Right lobe of liver (tissue), 6 donors: ENCODE data around the gene SIM2. TPM values are rescaled to one million over a fixed set of nuclear protein-coding genes. Genes with fewer than 3 reads are reported as not detected.

Source experiments
- ATAC-seq, 4 donors: fragments of 200-7000 bp; cut with Tn5 transposase; one replicate each; pipeline ENCODE4 v1.9.1; 2020; ENCODE audit warnings: mild to moderate bottlenecking in 4 of 4, moderate library complexity in 4 of 4
- DNase-seq, 3 donors: peaks; one replicate each; pipeline ENCODE4 v3.0.0-alpha.2; 2020
- H3K27ac ChIP-seq, 3 donors: fragments of 200-600 bp; one replicate each; pipeline ENCODE4 v1.8.0; 2022
- H3K27me3 ChIP-seq, 2 donors: fragments of 200-600 bp; one replicate each; pipeline ENCODE4 v1.8.0; 2022
- H3K36me3 ChIP-seq, 4 donors: fragments of 200-600 bp; sonication (generic) in 1 of 4; one replicate each; pipeline versions ENCODE4 v1.5.1 to v1.8.0; 2017 to 2022; ENCODE audit warnings: control low read depth in 1 of 4
- H3K4me1 ChIP-seq, 4 donors: fragments of 200-600 bp; sonication (generic) in 1 of 4; one replicate each; pipeline versions ENCODE4 v1.5.1 to v1.8.0; 2017 to 2022; ENCODE audit warnings: control low read depth in 1 of 4
- H3K4me3 ChIP-seq, 3 donors: fragments of 200-600 bp; one replicate each; pipeline ENCODE4 v1.8.0; 2022
- H3K9me3 ChIP-seq, 4 donors: fragments of 200-600 bp; sonication (generic) in 1 of 4; one replicate each; pipeline versions ENCODE4 v1.5.1 to v1.8.0; 2017 to 2022; ENCODE audit warnings: control low read depth in 1 of 4
- POLR2A ChIP-seq: fragments of 450-650 bp; IDR thresholded peaks from one replicate; pipeline ENCODE4 v1.6.1; 2017; ENCODE audit warnings: antibody characterized with exemption, mild to moderate bottlenecking
- WGBS: methylation state at CpG from one replicate; pipeline ENCODE4 v1.1.6; 2018; ENCODE audit warnings: low coverage, low lambda C conversion rate; ENCODE audit not compliant: insufficient coverage; ENCODE audit errors: missing lambda C conversion rate; 5-methylcytosine and 5-hydroxymethylcytosine counted together
- intact Hi-C, 2 donors: fragments of 100-400 bp; cut with DNase I; formaldehyde crosslinking; loops; one replicate each; pipeline versions ENCODE4 v1.11.2 to v1.14.1; 2022
- total RNA-seq, 6 experiments: library from RNA; depleted of rRNA in 2 of 6; stranded (reverse); fragments of >200 nt in 2 of 6; fragmentation: NEBNext Ultra II Directional in 3 of 6; extraction: Animal tissue kit (Norgen Biotek cat#: 25700) in 3 of 6; gene quantifications; one replicate each; pipeline versions ENCODE4 v1.1.0 to v1.2.4, GENCODE V29; 2016 to 2023
- TF ChIP-seq, protein P1 (sequence below), 4 donors: fragments of 200-600 bp in 3 of 4; fragments of 450-650 bp in 1 of 4; IDR thresholded peaks; one replicate each; pipeline versions ENCODE4 v1.5.1 to v1.8.0; 2016 to 2022; ENCODE audit warnings: antibody characterized with exemption in 4 of 4, mild to moderate bottlenecking in 2 of 4
- donor health status: DM: no; HTN: yes; CAD: no.
- donor health status: DM: no; HTN: no; CAD: no.
- donor health status: DM: no; HTN: no; CAD: no.
- donor health status: DM: no; HTN: yes; CAD: no.
- donor health status: DM: no; HTN: yes; CAD: no.

Gene SIM2
- total RNA-seq, 6 experiments from 2014 or later = not detected

DNA sequence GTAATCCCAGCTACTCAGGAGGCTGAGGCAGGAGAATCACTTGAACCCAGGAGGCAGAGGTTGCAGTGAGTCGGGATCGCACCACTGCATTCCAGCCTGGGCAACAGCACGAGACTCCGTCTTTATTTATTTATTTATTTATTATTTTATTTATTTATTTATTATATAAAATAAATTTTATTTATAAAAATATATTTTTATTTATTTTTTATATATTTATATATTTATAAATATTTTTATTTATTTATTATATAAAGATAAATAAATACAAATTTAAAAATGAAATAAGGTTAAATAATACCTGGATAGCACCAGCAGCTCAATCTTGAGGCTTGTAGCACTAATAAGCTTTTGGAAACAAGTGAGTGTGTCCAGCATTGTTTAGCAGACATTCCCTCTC is 40.9 kb upstream of the SIM2 start:
- DNase-seq (no peak), ATAC-seq (no peak)
- Histone ChIP-seq H3K4me1 (no peaks in the 10 kb centered on the region), H3K27ac (no peak overlapping the region), H3K4me3 (no peak overlapping the region), H3K27me3 (no peaks in the 10 kb centered on the region), H3K36me3 (no peaks in the 10 kb centered on the region), H3K9me3 (no peaks in the 10 kb centered on the region)
- intact Hi-C loops = no loop called here
- TF ChIP-seq POLR2A = no peak
- TF ChIP-seq, protein P1, sequence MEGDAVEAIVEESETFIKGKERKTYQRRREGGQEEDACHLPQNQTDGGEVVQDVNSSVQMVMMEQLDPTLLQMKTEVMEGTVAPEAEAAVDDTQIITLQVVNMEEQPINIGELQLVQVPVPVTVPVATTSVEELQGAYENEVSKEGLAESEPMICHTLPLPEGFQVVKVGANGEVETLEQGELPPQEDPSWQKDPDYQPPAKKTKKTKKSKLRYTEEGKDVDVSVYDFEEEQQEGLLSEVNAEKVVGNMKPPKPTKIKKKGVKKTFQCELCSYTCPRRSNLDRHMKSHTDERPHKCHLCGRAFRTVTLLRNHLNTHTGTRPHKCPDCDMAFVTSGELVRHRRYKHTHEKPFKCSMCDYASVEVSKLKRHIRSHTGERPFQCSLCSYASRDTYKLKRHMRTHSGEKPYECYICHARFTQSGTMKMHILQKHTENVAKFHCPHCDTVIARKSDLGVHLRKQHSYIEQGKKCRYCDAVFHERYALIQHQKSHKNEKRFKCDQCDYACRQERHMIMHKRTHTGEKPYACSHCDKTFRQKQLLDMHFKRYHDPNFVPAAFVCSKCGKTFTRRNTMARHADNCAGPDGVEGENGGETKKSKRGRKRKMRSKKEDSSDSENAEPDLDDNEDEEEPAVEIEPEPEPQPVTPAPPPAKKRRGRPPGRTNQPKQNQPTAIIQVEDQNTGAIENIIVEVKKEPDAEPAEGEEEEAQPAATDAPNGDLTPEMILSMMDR (IDR thresholded peaks at IDR 0.05) = no peak
- 71% methylated on average over 4 of the region's 4 CpGs for WGBS

DNA sequence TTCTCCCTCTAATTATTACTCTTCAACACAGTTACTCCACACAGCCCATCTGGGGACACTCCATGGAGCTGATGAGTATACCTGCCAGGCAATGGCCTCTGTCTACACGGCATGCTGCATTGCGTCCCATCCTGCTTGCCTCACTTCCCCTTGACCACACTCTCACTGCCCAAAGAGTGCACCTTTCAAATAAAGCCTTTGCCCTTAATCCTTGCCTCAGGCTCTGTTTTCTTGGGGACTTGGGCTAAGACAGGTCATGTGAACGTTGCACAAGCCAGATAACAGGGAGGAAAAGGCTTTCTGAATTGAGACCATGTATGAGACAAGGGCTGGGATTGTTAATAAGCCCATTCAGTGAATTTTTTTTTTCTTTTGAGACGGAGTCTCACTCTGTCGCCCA is 40.0 kb upstream of the SIM2 start:
- no peak for TF ChIP-seq POLR2A
- TF ChIP-seq, protein P1 (IDR thresholded peaks at IDR 0.05) = no peak
- no peak for DNase-seq
- Histone ChIP-seq H3K9me3 (no peaks in the 10 kb centered on the region), H3K4me3 (no peak overlapping the region), H3K27me3 (no peaks in the 10 kb centered on the region), H3K36me3 (no peaks in the 10 kb centered on the region), H3K4me1 (no peaks in the 10 kb centered on the region), H3K27ac (no peak overlapping the region)
- 74% methylated on average over 4 of the region's 5 CpGs for WGBS
- ATAC-seq = no peak
- intact Hi-C loops = no loop called here

DNA sequence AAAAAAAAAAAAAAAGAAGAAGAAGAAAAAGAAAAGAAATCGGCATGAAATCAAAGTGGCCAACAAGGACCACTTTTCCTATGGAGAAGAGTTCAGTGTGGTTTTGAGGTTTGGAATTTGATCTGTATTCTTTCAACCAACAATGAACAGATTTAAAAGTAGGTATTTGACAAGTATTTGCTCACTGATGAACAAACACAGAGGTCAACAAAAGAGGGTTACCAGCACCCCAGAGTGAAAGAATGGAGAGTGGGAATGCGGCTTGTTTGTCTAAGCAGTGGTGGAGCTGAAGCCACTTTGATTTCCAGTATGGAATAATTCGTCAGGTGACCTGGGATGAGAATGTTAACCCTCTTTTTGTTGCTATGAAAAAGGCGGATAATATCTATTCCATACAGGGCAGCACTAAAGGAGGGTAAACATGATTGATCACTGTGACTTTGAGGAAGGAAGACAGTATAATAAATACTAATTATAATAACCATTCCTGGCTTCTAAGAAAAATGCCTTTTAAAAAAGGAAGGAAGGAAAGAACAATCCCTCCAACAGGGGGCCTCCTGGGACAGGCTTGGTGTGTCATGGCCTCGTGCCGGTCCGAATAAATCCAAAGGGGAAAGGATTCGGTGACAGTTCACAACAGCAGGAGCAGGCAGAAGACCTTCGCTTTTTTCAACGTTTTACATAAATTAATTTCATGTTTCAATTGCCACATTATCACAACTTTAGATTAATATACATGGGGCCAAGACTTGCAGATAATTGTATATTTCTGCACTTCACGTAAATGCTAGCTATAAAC is 37.2 kb upstream of the SIM2 start:
- Histone ChIP-seq H3K9me3 (no peaks in the 10 kb centered on the region), H3K27me3 (no peaks in the 10 kb centered on the region), H3K36me3 (no peaks in the 10 kb centered on the region), H3K27ac (no peak overlapping the region), H3K4me3 (no peak overlapping the region), H3K4me1 (no peaks in the 10 kb centered on the region)
- peak in 2 of 3 donors; percentile 49 to 56 for DNase-seq
- no peak for TF ChIP-seq POLR2A
- TF ChIP-seq, protein P1 (IDR thresholded peaks at IDR 0.05) = peak; percentile 35 to 65 (median 54)
- intact Hi-C loops = loop anchor here in 1 of 2 donors (10.0 kb wide), 1 partner anchor 263 kb away; no protein-coding TSS in a partner anchor
- ATAC-seq = peak; percentile 81 to 90 (median 86)
- WGBS = 17% methylated on average over 11 of the region's 11 CpGs

DNA sequence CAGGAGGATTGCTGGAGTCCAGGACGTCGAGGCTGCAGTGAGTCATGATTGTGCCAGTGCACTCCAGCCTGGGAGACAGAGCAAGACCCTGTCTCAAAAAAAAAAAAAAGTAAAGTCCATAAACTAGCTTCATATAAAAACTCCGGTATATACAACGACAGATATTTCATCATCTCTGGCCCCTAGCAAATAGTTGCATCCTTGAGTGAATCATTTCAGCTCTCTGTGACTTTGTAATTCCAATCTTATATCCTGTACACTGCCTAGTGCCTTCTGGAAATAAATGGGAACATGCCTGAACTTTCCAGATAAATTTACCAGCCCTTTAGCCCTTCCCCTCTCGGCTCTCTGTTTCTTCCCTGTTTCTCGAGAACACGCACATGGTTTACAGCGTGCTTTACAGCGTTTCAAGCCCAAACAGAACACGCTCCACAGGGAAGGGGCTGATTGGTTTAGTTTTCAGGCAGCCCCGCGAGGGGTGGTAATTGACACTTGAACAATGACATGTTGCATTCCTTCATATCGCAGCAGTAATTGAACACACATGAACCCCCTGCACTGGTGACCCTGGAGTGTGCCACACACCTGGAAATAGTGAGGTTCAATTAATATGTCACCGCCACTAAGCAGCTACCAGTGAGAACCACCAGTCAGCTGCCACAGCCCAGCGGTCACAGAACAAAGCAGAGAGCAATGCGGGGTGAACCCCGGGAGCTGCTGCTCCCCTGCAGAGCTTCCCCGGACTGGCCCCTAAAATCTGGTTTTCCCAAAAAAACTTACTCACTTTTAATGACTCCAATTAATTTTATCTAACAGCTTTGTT is 35.7 kb upstream of the SIM2 start:
- no peak for DNase-seq
- H3K27me3 ChIP-seq = no peaks in the 10 kb centered on the region
- H3K27ac ChIP-seq = no peak overlapping the region
- no peaks in the 10 kb centered on the region for H3K36me3 ChIP-seq
- no peak for ATAC-seq
- no peak for TF ChIP-seq POLR2A
- TF ChIP-seq, protein P1 (IDR thresholded peaks at IDR 0.05) = no peak
- H3K4me1 ChIP-seq = no peaks in the 10 kb centered on the region
- no peak overlapping the region for H3K4me3 ChIP-seq
- intact Hi-C loops = loop anchor here in 1 of 2 donors (10.0 kb wide), 1 partner anchor 262 kb away; no protein-coding TSS in a partner anchor
- no peaks in the 10 kb centered on the region for H3K9me3 ChIP-seq
- WGBS = 58% methylated on average over 17 of the region's 18 CpGs
